Measurements from ENCODE around the gene MPP3.

MPP3 gene

DNA sequence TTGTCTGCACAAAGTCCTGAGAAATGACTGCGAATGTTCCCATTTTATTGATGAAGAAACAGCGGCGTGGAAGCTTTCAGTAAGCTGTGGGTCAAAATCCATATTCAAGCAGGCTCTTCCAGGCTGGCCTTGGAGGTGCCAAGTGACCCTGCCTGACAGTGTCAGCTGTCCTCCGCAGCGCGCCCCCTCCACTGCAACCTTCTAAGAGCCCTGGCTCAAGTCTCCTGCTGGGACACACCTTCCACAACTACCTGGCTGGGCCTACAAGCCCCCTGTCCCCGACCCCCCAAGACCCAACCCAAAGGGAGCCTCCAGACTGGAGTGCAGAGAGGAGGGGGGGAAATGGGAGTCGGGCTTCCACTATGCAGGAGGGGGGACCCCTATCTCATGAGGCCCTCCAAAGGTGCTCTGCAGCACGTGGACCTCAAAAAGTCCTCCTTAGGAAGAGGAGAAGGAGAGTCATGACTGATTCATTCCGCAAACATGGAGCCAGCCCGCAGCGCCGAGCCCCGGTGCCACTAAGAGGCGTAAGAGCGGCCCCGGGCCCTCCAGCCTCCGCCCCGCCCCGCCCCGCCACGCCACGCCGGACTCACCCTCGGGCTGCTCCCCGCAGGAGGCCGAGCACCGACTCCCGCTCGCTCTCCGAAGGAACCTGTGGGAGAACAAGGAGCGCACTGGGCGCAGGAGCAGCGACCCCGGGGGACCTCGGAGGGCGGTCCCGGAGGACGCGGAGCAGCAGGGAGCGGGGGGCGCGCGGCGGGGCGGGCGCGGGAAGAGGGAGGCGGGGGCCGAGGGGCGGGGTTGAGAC lies 574 bp downstream of the MPP3 start:
- DNase-seq (ENCODE audit: low spot score): peak; percentile 16

DNA sequence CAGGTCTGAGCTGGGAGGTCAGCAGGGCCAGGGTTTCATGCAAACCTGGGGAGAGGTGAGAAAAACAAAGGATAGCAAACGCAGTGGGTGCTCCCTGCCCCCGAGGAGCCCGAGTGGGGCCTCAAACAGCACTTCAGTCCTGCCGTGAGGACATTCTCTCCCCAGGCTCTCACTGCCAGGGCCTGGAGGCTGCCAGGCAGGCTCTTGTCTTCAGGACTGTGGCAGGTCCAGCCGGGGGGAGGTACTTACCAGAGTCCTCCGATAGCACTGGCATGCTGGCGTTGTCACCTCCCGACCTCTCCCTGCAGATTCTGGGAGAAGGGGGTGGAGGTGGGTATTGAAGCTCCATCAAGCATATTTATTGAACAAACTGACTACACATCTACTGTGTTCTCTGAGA lies 1.3 kb downstream of the MPP3 start:
- no peak for DNase-seq (ENCODE audit: low spot score)

DNA sequence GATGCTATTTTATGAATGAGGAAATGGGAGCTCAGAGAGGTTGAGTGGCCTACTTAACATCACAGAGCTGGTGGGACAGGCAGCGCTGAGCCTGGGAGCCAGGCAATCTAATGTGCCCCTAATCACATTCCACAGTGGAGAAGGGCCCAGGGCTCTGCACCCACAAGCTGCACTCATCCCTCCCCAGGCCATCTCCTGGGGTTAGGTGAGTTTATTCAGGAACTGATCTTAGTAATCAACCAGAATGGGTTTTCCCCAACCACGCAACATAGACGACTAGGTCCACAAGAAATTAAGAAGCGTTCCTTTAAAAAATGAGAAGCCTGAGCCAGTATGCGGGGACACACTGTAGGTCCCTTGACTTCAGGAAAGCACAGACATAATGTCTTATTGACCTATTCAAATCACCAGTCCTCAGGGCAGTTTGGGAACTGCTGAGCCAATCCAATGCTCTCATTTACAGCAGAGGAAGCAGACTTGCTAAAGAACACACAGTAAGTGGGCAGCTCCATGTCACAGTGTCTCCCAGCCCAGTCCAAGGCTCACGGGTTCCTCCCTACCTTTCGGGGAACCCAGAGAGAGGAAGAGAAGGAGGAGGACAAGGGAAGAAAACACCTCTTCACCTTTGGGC lies 2.3 kb downstream of the MPP3 start:
- DNase-seq (ENCODE audit: low spot score): no peak

DNA sequence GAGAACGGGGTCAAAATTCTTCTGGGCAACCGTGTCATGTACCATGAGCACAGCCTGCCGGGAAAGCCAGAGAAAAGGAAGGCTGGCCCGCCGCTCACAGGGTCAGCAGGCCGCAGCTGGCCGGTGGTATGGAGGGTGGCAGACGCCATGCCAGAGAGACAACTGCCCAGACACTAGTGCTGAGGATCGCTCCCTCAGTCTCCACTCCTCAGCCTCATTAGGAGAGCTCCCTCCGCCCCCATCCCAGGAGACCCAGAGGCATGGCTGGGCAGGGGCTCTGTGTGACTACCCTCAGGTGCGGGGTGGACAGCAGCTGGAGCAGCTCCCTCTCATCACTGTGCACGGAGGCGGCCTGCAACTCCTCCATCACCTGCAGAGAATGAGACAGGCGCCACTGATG lies 3.2 kb downstream of the MPP3 start:
- DNase-seq (ENCODE audit: low spot score): no peak

DNA sequence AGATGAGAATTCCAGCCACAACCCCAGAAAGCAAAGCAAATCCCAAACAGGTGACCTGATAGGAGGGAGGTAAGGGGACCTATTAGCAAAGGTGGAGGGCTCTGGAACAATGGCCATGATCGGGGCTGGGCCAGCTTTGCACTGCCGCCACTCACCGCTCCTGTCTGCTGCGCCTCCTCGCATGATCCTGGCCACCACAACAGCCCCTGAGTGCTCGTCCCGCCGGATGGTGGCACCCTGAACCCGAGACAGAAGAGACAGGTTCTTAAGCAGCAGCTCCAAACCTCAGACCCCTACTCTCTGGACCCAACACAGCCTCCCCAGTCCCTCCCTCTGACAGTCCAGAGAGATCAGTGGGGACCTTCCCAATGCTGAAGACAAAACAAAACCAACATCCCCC lies 5.3 kb downstream of the MPP3 start:
- no peak for DNase-seq (ENCODE audit: low spot score)

DNA sequence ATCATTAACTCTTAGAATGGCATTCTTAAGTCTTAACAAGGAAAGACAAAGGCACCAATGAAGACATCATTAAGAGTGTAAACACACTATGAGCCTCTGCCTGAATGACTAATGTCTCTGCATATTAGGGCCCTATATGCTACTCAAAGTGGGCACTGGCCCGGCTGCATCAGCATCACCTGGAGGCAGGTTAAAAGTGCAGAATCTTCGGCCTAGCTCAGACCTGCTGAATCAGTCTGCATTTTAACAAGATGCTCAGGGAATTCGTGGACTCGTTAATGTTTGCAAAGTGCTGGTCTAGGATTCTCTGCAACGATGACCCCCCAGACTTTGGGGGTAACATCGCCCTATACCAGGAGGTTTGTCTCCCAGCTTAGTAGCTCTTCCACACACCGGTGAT lies 6.7 kb downstream of the MPP3 start:
- no peak for DNase-seq (ENCODE audit: low spot score)

DNA sequence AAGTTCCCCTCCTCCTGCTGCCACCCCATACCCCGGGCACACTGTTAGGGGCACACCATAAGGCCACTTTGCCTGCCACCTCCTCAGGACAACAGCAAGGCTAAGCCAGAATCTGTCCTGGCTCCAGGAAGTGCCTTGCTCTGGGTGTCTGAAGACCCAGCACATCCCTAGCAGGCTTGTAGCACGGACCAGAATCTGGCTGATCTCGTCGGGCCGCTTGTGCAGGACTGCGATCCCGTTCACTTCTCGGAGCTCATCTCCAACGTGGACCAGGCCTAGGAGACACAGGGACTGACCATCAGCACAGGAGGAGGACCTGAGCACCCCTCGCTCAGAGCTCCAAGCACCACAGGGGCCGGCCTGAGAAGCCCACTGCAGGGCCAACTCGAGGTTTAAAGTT lies 7.4 kb downstream of the MPP3 start:
- DNase-seq (ENCODE audit: low spot score): no peak

DNA sequence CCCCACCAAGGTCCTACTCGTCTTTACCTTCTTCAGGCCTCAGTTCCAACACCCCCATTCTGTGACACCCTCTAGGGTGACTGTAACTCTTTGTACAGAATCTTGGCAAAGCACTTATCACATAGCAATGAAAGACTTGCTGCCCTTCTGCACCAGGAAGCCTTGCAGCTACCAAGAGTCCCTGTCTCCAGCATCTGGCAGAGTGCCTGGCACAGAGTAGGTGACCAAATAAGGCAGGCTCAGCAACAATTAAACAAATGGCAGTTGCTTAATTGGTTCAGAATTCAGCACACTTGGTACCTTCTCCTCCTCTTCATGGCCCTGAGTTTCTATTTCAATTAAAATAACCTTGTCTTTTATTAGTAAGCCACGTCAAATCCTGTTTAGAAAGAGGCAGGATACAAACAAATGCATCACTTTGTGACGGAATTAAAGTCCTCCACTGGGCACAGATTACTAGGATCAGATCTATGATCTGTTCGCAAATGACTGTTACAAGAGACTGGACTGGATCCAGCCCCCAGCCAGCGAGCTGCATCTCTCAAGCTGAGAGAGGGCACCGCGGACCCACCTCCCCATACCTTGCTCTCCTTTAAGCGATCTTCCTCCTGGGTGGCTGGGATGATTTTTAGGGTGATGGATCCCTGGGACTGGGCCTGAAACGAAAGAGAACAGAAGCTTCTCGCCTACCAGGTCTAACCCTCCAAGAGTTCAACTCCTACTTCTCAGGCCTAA lies 9.4 kb downstream of the MPP3 start:
- DNase-seq (ENCODE audit: low spot score): no peak

DNA sequence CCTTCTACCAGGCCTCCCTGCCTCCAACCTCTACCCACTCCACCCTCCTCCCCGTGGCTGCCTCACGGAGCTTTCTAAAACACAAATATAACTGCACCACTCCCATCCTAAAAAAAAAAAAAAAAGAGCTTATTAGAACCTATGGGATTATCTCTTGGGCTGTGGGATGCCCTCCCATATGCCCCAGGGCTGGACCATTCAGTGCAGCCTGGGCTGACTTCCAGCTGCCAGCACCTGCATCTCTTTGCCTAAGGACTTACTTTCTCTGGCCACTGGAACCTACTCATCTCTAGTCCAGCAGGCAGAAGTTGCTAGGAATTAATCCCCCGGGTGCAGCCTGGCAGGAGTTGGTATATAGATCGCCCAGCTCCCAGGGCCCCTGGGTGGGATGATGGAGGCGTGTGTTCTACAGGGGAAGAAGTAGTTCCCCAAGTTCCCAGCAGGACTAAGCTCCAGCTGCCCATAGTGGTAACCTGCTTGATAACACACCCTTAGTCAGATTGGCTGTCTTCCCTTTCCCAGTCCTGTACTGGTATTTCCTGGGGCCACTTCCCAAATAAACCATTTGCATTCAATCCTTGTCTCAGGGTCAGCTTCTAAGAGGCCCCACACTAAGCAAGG lies 10.3 kb downstream of the MPP3 start:
- no peak for DNase-seq (ENCODE audit: low spot score)

DNA sequence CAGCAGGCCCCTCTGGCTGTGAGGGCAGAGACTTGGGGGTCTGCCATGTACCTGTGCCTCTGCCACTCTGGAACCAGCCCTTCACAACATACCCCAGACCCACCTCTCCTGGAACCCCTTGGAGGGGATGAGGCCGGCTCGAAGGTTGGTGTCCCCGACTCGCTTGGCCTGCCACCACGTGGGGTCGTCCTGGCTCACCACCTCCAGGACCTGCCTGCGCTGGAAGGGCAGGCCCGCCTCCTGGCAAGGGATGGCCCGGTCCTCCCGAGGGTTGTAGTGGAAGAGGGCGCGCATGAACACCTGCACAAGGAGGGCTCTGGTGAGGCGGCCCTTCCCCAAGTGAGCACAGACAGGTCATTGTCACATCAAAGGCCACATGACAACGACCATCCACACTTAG lies 12.2 kb downstream of the MPP3 start:
- DNase-seq (ENCODE audit: low spot score): no peak

DNA sequence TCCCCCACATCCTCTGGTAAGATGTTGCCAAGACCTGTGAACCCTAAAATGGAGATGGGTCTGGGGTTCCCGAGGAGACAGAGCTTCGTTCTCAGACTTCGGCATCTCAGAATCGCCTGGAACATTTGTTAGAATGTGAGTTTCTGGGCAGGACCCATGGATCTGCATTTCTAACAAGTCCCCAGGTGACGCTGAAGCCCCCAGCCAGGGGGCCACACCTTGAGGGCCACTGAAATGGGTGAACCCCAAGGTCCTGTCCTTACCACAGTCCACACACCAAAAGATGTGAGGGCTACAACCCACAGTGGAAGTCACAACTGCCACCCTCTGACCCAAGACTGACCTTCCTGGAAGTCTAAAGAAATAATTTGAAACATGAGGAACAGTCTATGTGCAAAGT lies 14.0 kb downstream of the MPP3 start:
- no peak for DNase-seq (ENCODE audit: low spot score)

DNA sequence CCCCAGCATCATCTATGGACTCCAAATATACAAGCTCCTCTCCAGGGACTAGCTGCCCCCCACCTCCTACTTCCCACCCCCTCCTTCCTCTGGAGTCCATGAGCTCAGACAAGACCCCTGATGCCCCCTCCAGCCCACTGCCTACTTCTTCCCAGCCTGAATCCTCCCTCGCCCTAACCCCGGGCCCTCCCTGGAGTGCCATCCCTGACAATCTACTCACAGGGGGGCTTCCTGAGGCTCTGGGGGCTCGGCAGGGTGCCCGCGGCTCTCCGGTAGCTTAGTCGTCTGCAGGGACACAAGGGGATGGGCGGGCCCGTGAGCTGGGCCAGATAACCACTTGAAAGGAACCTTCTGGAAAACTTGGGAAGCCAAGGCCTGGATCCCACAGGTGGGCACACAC lies 15.1 kb downstream of the MPP3 start:
- DNase-seq (ENCODE audit: low spot score): no peak

DNA sequence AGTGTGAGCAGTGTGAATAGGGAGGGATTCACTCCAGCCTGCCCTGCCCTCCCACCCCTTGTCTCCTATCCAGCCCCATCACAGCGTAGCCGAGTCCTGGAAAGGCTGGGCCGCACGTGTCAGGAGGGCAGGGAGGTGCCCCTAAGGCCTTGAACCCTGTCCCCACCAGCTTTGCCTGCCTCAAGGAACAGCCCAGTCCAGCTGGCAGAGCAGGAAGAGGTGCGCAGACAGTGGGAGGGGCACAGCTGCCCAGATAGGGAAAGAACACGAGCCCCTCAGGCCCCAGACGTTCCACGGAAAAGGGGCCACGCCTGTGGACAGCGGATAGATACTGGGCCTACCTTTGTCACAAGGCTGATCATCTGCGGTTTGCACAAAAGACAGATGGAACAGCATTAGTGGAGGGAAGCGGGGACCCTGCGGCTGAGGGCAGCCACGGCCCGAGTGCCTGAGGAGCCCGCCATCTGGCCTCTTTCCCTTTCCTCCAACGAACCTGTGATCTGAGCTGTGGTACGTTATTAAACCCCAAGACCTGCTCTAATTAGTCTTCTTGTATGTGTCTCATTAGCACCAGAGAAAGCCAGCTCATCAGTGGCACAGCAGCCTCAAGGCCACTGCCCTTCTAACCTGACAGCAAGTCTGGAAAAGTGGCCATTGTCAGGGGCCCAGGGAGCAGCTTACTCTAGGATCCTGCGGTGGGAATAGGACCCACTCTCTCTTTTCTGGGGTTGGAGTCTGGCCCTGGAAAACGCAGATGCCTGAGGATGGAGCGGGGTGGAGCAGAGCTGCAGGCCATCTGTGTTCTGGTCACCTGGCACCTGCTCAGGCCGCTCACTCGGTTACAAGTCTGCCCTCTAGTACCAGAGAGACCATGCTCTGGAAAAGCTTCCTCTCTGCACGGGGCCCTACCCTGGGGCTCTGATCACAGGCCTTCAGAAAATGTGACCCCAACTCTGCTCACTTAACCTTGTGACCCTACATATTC lies 16.3 kb downstream of the MPP3 start:
- DNase-seq (ENCODE audit: low spot score): no peak

DNA sequence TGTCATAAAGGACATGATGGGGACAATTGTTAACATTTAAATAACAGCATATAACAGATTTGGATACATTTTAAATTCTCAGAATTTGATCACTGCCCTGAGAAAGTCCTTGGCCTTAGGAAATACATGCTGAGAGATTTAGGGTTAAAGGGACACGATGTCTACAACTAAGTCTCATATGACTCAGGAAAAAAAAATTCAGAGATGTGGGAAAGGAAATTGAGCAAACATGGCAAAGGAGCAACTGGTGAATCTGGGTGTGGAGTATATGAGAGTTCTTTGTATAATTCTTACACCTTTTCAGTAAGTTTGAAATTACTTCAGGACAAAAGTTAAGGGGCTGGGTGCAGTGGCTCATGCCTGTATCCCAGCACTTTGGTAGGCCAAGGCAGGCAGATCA lies 18.2 kb downstream of the MPP3 start:
- no peak for DNase-seq (ENCODE audit: low spot score)

DNA sequence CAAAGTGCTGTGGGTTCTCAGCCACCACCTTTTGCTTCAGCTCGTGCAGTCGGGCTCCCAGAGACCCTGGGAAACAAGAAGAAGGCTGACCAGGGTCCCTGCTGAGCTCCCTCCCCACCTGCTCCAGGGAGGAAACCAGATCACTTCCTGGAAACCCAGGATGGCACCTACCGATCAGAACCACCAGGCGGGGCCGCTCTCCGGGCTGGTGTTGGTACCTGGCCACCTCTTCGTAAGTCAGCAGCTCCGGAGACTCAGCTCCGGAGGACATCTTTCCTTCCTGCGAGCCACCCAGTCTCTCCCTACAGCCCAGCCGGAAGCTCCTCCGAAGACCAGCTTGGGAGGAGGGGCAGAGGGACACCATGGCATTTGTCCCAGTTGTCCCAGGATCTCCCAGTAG lies 18.9 kb downstream of the MPP3 start:
- no peak for DNase-seq (ENCODE audit: low spot score)

DNA sequence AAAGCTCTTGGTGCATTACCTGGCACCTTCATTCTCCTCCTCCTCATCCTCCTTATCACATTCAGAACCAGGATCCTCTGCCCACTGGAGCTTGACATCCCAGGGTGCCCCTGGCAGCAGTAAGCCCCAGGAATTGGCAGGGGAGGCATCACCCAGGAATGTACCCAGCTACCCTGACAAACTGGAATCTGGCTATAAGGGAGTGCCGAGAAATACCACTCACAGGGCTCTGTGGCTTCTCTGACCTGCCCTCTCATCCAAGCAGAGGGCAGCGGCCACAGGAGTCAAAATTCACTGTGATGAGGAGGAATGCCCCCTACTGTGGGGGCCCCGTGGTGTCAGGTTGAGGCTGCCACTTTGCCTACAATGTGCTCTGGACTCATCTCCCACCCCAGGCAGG lies 19.6 kb downstream of the MPP3 start:
- no peak for DNase-seq (ENCODE audit: low spot score)

DNA sequence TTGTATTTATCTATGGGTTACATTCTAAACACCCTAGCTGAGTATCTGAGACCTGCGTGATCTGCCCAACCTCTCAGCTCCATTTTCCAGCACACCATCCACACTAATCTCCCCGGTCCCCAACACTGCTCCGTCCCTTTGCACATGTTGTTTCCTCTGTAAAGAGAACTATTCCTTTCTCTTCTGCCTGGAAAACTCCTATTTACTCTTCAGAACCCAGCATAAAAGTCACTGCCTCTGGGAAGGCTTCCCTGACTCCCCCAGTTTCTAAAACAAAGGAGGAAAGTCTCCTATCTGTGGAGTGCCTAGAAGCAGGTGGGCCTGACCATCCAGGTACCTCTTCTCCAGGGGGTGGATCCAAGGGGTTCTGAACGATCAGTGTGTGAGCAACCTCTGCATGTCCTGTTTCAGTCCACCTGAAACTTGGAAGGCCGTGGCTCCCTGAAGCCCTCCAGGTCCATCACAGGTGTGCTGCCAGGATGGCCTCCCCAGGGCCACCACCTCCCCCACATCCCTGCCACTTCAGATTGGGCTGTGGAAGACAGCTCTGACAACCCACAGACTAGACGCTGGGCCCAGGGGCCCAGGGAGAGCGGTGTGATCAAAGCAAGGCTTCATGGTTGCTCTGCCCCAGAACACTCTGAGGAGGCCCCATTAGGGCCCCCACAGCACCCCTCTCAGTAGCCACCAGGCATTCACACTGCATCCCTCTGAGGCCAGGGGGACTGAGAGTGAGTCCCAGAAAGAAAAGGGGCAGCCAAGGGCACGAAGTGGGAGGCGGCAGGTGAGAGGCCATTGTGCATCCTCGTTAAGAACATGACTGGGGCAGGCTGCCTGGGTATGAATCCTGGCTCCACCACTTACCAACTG lies 20.3 kb downstream of the MPP3 start:
- DNase-seq (ENCODE audit: low spot score): no peak

DNA sequence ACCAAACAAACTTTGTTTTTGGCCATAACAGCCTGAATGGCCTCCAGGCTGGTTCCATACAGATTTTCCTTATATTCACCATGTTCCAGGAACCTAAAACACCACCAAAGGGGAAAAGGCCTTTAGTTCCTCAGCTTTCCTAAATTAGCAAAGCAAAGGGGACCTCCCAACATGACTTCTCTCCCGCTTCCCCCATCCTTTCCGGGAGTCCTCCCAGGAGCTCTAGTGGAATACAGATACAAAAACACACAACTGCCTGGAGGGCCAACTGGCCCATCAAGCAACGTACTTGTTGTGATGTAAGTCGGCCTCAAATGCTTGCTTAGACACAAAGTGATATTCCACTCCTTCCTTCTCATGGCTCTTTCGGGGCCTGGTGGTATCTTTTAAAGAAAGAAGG lies 22.1 kb downstream of the MPP3 start:
- DNase-seq (ENCODE audit: low spot score): no peak

DNA sequence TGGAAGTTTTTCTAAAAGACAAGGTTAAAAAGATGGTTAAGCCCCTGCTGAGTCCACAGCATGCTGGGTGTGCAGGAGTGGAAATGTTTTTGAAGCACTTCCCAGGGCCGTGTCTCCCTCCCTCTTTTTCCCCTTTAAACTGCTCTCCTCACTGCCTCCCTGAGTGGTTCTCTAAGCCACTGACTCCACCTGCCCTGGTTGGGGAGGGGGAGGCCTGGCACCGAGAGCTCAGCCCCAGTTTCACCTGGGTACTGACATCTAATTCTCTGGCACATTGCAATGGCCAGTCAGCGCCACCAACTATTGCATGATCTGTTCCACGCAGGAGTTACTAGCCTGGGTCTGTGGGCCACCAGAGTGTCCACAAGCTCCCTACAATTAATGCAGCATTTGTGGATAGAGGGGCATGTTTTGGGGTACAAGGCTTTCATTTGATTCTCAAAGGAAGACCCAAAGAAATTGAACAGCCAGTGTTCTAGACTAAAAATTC lies 22.7 kb downstream of the MPP3 start:
- DNase-seq (ENCODE audit: low spot score): no peak

DNA sequence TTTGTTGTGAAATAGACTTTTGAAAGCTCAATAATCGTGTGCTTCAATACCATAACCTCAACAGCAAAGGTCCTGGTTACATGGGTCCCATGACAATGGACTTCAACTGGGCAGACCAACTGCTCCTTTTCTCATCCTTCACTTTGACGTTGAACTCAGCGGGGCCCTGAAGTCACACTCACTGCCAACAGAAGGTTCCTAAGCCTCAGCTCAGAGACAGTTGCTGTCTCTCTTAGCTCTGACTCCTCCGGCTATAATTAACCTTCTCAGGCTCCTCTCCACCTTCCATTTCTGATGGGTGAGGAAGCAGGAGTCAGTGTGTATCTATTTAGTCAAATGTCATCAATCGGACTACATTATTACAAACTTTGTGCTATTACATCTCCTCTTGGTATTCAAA lies 23.8 kb downstream of the MPP3 start:
- no peak for DNase-seq (ENCODE audit: low spot score)

Data from germinal center (tissue), 1 donor.